Measurements from ENCODE around the gene NR2F1-AS1.
"Not testable (repeated sequence)": the region's sequence is repeated elsewhere in the genome, so short reads cannot be mapped to it uniquely, and the experiment has no call there.

DNA sequence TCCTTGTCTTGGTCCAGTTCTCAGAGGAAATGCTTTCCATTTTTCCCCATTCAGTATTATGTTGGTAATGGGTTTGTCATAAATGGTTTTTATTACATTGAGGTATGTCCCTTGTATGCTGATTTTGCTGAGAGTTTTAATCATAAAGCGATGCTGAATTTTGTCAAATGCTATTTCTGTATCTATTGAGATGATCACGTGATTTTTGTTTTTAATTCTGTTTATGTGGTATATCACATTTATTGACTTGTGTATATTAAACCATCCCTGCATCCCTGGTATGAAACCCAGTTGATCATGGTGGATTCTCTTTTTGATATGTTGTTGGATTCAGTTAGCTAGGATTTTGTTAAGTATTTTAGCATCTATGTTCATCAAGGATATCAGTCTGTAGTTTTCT, 189.8 kb downstream of the NR2F1-AS1 start:
- TF ChIP-seq, protein P1, sequence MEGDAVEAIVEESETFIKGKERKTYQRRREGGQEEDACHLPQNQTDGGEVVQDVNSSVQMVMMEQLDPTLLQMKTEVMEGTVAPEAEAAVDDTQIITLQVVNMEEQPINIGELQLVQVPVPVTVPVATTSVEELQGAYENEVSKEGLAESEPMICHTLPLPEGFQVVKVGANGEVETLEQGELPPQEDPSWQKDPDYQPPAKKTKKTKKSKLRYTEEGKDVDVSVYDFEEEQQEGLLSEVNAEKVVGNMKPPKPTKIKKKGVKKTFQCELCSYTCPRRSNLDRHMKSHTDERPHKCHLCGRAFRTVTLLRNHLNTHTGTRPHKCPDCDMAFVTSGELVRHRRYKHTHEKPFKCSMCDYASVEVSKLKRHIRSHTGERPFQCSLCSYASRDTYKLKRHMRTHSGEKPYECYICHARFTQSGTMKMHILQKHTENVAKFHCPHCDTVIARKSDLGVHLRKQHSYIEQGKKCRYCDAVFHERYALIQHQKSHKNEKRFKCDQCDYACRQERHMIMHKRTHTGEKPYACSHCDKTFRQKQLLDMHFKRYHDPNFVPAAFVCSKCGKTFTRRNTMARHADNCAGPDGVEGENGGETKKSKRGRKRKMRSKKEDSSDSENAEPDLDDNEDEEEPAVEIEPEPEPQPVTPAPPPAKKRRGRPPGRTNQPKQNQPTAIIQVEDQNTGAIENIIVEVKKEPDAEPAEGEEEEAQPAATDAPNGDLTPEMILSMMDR (IDR thresholded peaks at IDR 0.05): not testable (repeated sequence)
- TF ChIP-seq POLR2A (IDR thresholded peaks at IDR 0.05): not testable (repeated sequence)
